GM12878 (cell line): ENCODE measurements around the gene MEG3. TPM values are rescaled to one million over a fixed set of nuclear protein-coding genes. Genes with fewer than 3 reads are reported as not detected.

Experiments used
- ATAC-seq: fragments of 200-7000 bp; cut with Tn5 transposase; 3 replicates; pipeline ENCODE4 v1.9.1; 2020; ENCODE audit warnings: mild to moderate bottlenecking, moderate library complexity
- BruUV-seq: library from RNA; stranded (reverse); fragments of 400-500 nt; replicated peaks from 2 replicates; lab custom pipeline; 2021; lab: Mats Ljungman, UMichigan
- CTCF ChIA-PET: fragments of 300-600 bp; sonication (Branson Sonifier 250); formaldehyde crosslinking; extraction: SDS; loops from one replicate; lab custom pipeline; 2021; ENCODE audit warnings: inconsistent platforms; lab: Yijun Ruan, JAX
- POLR2A ChIA-PET: fragments of 350-600 bp; formaldehyde crosslinking; extraction: SDS; loops from one replicate; lab custom pipeline; 2021; ENCODE audit warnings: inconsistent platforms; lab: Charles Lee
- RAD21 ChIA-PET: fragments of 300-600 bp; sonication (Branson Sonifier 250); formaldehyde crosslinking; loops from one replicate; lab custom pipeline; 2023; ENCODE audit warnings: antibody characterized with exemption; ENCODE audit not compliant: unreplicated experiment; lab: Charles Lee
- SMC1A ChIA-PET: fragments of 300-600 bp; sonication (Branson Sonifier 250); formaldehyde crosslinking; loops from one replicate; lab custom pipeline; 2023; ENCODE audit not compliant: unreplicated experiment, uncharacterized antibody; lab: Charles Lee
- DNase-seq: peaks from one replicate; pipeline ENCODE4 v3.0.0-alpha.2; 2011; ENCODE audit warnings: low read depth, low spot score
- FAIRE-seq: peaks from 3 replicates; lab custom pipeline; 2011; peaks lifted over from hg19 to GRCh38; lab: Jason Lieb, UNC
- H2AFZ ChIP-seq: 2 replicates; pipeline ENCODE4 v1.6.0; 2011; ENCODE audit warnings: low read depth, low read length, control low read depth; ENCODE audit not compliant: control insufficient read depth
- H3K27ac ChIP-seq: 2 replicates; pipeline ENCODE4 v1.5.1; 2011; ENCODE audit warnings: control low read depth; ENCODE audit not compliant: control insufficient read depth, insufficient read depth
- H3K27me3 ChIP-seq, 2 experiments: replicated peaks in 1 of 2; 2 replicates each; pipeline versions ENCODE4 v1.6.0 to v1.6.1; 2011; ENCODE audit warnings: low read length in 1 of 2; ENCODE audit not compliant: control insufficient read depth in 2 of 2, insufficient read depth in 2 of 2
- H3K36me3 ChIP-seq, 2 experiments: 2 replicates each; pipeline ENCODE4 v1.5.1; 2011; ENCODE audit warnings: low read length in 1 of 2; ENCODE audit not compliant: control insufficient read depth in 2 of 2, insufficient read depth in 2 of 2
- H3K4me1 ChIP-seq: 2 replicates; pipeline ENCODE4 v1.6.1; 2011; ENCODE audit warnings: mild to moderate bottlenecking, low read length, moderate library complexity, mixed read lengths; ENCODE audit not compliant: control insufficient read depth, insufficient read depth
- H3K4me2 ChIP-seq: 2 replicates; pipeline ENCODE4 v1.6.0; 2011; ENCODE audit warnings: control low read depth; ENCODE audit not compliant: control insufficient read depth, insufficient read depth
- H3K4me3 ChIP-seq: fragments of 200-600 bp; sonication (generic); 2 replicates; pipeline ENCODE4 v1.5.1; 2016
- H3K79me2 ChIP-seq: 2 replicates; pipeline ENCODE4 v1.6.0; 2011; ENCODE audit warnings: low read length; ENCODE audit not compliant: control insufficient read depth, insufficient read depth
- H3K9ac ChIP-seq: 2 replicates; pipeline ENCODE4 v1.8.0; 2011; ENCODE audit warnings: low read length, control low read depth, mixed read lengths; ENCODE audit not compliant: control insufficient read depth, insufficient read depth
- H3K9me3 ChIP-seq: replicated peaks from 3 replicates; pipeline ENCODE4 v1.5.1; 2011; ENCODE audit warnings: mild to moderate bottlenecking, low read length; ENCODE audit not compliant: control insufficient read depth, insufficient read depth
- H4K20me1 ChIP-seq: 2 replicates; pipeline ENCODE4 v1.6.0; 2011; ENCODE audit not compliant: control insufficient read depth, insufficient read depth
- BACH1 ChIP-seq: fragments of 450-650 bp; IDR thresholded peaks from 2 replicates; pipeline ENCODE4 v1.6.1; 2017; ENCODE audit warnings: mild to moderate bottlenecking, borderline replicate concordance
- CBX3 ChIP-seq: fragments of 200-600 bp; sonication (generic); IDR thresholded peaks from 2 replicates; pipeline ENCODE4 v1.6.1; 2016; ENCODE audit warnings: low read depth, borderline replicate concordance
- CREB1 ChIP-seq: IDR thresholded peaks from 2 replicates; pipeline ENCODE4 v1.6.1; 2012; ENCODE audit warnings: low read depth, mild to moderate bottlenecking, inconsistent platforms
- CTCF ChIP-seq, 3 experiments: IDR thresholded peaks in 2 of 3; conservative IDR thresholded peaks in 1 of 3; 2 replicates each; pipeline ENCODE4 v1.5.1; 2011; ENCODE audit warnings: low read depth in 3 of 3, low read length in 3 of 3, mild to moderate bottlenecking in 3 of 3, control low read depth in 2 of 3, moderate library complexity in 2 of 3, inconsistent platforms in 1 of 3, mixed read lengths in 1 of 3; ENCODE audit not compliant: control insufficient read depth in 2 of 3, insufficient read depth in 1 of 3; ENCODE audit errors: extremely low read depth in 1 of 3
- KLF5 ChIP-seq: fragments of 450-650 bp; IDR thresholded peaks from 2 replicates; pipeline ENCODE4 v1.6.1; 2014; ENCODE audit warnings: mild to moderate bottlenecking; ENCODE audit not compliant: partially characterized antibody
- MEF2A ChIP-seq: IDR thresholded peaks from 2 replicates; pipeline ENCODE4 v1.6.1; 2011; ENCODE audit warnings: low read depth, mild to moderate bottlenecking, low read length, moderate library complexity; ENCODE audit not compliant: insufficient read depth
- RCOR1 ChIP-seq: conservative IDR thresholded peaks from 2 replicates; pipeline ENCODE4 v1.6.1; 2012; ENCODE audit warnings: low read depth, low read length, improper control_type of control experiment
- RUNX3 ChIP-seq: IDR thresholded peaks from 2 replicates; pipeline ENCODE4 v1.6.1; 2012; ENCODE audit warnings: low read length, inconsistent platforms
- TCF12 ChIP-seq: IDR thresholded peaks from 2 replicates; pipeline ENCODE4 v1.6.1; 2011; ENCODE audit warnings: low read depth, mild to moderate bottlenecking, low read length
- WGBS: methylation state at CpG from one replicate; pipeline ENCODE4 v1.1.6; 2016; ENCODE audit warnings: low lambda C conversion rate; ENCODE audit not compliant: insufficient replicate concordance, insufficient coverage; ENCODE audit errors: missing lambda C conversion rate; 5-methylcytosine and 5-hydroxymethylcytosine counted together
- in situ Hi-C: fragments of 300-500 bp; cut with MboI; formaldehyde crosslinking; loops from 9 replicates; pipeline ENCODE4 v1.14.3; 2018; ENCODE audit warnings: mixed read lengths
- intact Hi-C: fragments of 100-400 bp; cut with micrococcal nuclease; formaldehyde crosslinking; loops from one replicate; pipeline ENCODE4 v1.14.2; 2022; ENCODE audit not compliant: unreplicated experiment
- polyA plus RNA-seq, 11 experiments: library from polyadenylated mRNA; depleted of rRNA in 4 of 11; unstranded in 6 of 11; stranded (reverse) in 5 of 11; fragments of >200 nt; fragmentation: Nextera tagmentation in 4 of 11; fragmentation: Illumina TruSeq in 1 of 11; extraction: Ambion mirVana in 4 of 11; extraction: Trizol in 1 of 11; gene quantifications; 1 replicate in 1 of 11; 2 replicates in 10 of 11; pipeline versions ENCODE4 v1.2.1 to v1.2.3, GENCODE V29; 2011 to 2016; ENCODE audit warnings: inconsistent platforms in 2 of 11, missing spikeins in 2 of 11, low read depth in 1 of 11
- total RNA-seq, 4 experiments: library from RNA; depleted of rRNA in 3 of 4; stranded (reverse); fragments of >200 nt in 3 of 4; fragmentation: Illumina TruSeq in 1 of 4; extraction: Trizol in 1 of 4; gene quantifications; 2 replicates each; pipeline versions ENCODE4 v1.2.1 to v1.2.3, GENCODE V29; 2013 to 2021
- TF ChIP-seq, protein P1 (sequence below): fragments of 150-350 bp; IDR thresholded peaks from 2 replicates; pipeline ENCODE4 v1.6.1; 2014; ENCODE audit warnings: mild to moderate bottlenecking, low read depth, low read length
- TF ChIP-seq, protein P2 (sequence below): fragments of 450-650 bp; IDR thresholded peaks from 2 replicates; pipeline ENCODE4 v1.6.1; 2017; ENCODE audit warnings: mild to moderate bottlenecking, low read depth, inconsistent platforms; ENCODE audit not compliant: poor library complexity, severe bottlenecking

The MEG3 gene
- total and polyA plus RNA-seq, 10 of the 15 experiments (the other 5 are each of a cell fraction or from before 2014, with no cell fraction given) = 0.03 to 2.9 (median 0.95) TPM; not detected in 7

GRCh38 chr14:100791348-100791735 is 34.6 kb upstream of the MEG3 start:
- no TSS peak for BruUV-seq
- CTCF ChIA-PET = no interaction called here
- H3K9me3 ChIP-seq = no peaks in the 10 kb centered on the region
- TF ChIP-seq MEF2A (no peak), RCOR1 (no peak), KLF5 (no peak), TCF12 (no peak), CBX3 (no peak), CTCF (IDR thresholded peaks at IDR 0.05 in 2 of 3, conservative IDR thresholded peaks at IDR 0.05 in 1 of 3; ENCODE audit: control insufficient read depth in 2 of 3, extremely low read depth in 1 of 3, insufficient read depth in 1 of 3, low read depth in 3 of 3, low read length in 3 of 3) (no peak), RUNX3 (no peak), BACH1 (no peak), CREB1 (no peak)
- TF ChIP-seq, protein P1, sequence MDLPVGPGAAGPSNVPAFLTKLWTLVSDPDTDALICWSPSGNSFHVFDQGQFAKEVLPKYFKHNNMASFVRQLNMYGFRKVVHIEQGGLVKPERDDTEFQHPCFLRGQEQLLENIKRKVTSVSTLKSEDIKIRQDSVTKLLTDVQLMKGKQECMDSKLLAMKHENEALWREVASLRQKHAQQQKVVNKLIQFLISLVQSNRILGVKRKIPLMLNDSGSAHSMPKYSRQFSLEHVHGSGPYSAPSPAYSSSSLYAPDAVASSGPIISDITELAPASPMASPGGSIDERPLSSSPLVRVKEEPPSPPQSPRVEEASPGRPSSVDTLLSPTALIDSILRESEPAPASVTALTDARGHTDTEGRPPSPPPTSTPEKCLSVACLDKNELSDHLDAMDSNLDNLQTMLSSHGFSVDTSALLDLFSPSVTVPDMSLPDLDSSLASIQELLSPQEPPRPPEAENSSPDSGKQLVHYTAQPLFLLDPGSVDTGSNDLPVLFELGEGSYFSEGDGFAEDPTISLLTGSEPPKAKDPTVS = no peak
- TF ChIP-seq, protein P2, sequence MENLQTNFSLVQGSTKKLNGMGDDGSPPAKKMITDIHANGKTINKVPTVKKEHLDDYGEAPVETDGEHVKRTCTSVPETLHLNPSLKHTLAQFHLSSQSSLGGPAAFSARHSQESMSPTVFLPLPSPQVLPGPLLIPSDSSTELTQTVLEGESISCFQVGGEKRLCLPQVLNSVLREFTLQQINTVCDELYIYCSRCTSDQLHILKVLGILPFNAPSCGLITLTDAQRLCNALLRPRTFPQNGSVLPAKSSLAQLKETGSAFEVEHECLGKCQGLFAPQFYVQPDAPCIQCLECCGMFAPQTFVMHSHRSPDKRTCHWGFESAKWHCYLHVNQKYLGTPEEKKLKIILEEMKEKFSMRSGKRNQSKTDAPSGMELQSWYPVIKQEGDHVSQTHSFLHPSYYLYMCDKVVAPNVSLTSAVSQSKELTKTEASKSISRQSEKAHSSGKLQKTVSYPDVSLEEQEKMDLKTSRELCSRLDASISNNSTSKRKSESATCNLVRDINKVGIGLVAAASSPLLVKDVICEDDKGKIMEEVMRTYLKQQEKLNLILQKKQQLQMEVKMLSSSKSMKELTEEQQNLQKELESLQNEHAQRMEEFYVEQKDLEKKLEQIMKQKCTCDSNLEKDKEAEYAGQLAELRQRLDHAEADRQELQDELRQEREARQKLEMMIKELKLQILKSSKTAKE = no peak
- TF ChIP-seq, all 136 proteins: peak for 0
- WGBS = 62% methylated on average over 13 of the region's 13 CpGs
- no peak overlapping the region for H3K9ac ChIP-seq
- H3K36me3 ChIP-seq = no peaks in the 10 kb centered on the region
- RAD21 ChIA-PET = no interaction called here
- no peaks in the 10 kb centered on the region for H4K20me1 ChIP-seq
- H3K4me3 ChIP-seq = no peak overlapping the region
- no peak overlapping the region for H2AFZ ChIP-seq
- no peaks in the 10 kb centered on the region; a peak in 1 of 4 replicates for H3K27me3 ChIP-seq
- no peak for DNase-seq
- ATAC-seq = no peak
- POLR2A ChIA-PET = no interaction called here
- no peaks in the 10 kb centered on the region for H3K79me2 ChIP-seq
- no peak overlapping the region for H3K4me2 ChIP-seq
- no peaks in the 10 kb centered on the region for H3K4me1 ChIP-seq
- intact Hi-C loops = no loop called here
- H3K27ac ChIP-seq = no peak overlapping the region
- SMC1A ChIA-PET = no interaction called here
- in situ Hi-C loops = no loop called here
- no peak for FAIRE-seq
